ENCODE data around the gene GIGYF2.
"Not testable (repeated sequence)": the region's sequence is repeated elsewhere in the genome, so short reads cannot be mapped to it uniquely, and the experiment has no call there.

Gene GIGYF2

DNA sequence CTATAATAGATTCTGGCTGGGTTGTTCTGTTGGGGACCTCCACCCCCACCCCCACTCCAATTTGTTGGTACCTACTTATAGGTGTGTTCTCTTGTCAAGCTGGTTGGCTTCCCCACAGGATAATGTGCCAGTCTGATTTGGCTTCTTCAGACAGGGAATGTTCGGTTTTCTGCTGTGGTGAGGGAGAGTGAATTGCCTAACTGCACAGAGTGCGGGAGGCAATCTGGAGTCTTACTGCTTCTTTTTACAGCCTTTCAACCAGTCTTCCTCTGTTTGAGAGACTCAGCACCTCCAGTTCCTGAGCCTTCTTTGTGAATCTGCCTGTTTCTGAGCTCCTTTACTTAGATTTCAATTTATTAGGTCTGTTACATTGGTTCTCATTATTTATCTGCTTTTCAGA is 145.6 kb downstream of the GIGYF2 start:
- no peak for DNase-seq (ENCODE audit: low read depth)
- TF ChIP-seq, protein P1, sequence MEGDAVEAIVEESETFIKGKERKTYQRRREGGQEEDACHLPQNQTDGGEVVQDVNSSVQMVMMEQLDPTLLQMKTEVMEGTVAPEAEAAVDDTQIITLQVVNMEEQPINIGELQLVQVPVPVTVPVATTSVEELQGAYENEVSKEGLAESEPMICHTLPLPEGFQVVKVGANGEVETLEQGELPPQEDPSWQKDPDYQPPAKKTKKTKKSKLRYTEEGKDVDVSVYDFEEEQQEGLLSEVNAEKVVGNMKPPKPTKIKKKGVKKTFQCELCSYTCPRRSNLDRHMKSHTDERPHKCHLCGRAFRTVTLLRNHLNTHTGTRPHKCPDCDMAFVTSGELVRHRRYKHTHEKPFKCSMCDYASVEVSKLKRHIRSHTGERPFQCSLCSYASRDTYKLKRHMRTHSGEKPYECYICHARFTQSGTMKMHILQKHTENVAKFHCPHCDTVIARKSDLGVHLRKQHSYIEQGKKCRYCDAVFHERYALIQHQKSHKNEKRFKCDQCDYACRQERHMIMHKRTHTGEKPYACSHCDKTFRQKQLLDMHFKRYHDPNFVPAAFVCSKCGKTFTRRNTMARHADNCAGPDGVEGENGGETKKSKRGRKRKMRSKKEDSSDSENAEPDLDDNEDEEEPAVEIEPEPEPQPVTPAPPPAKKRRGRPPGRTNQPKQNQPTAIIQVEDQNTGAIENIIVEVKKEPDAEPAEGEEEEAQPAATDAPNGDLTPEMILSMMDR (conservative IDR thresholded peaks at IDR 0.05; ENCODE audit: low read depth, low read length), result no peak
- H3K4me3 ChIP-seq (ENCODE audit: low read length), result no peak overlapping the region

GRCh38 chr2:232843834-232844233 is 146.7 kb downstream of the GIGYF2 start:
- DNase-seq (ENCODE audit: low read depth), result no peak
- TF ChIP-seq, protein P1 (conservative IDR thresholded peaks at IDR 0.05; ENCODE audit: low read depth, low read length), result peak; percentile 34
- H3K4me3 ChIP-seq (ENCODE audit: low read length), result no peak overlapping the region

GRCh38 chr2:232846055-232846454 is 148.9 kb downstream of the GIGYF2 start:
- TF ChIP-seq, protein P1 (conservative IDR thresholded peaks at IDR 0.05; ENCODE audit: low read depth, low read length), result no peak
- DNase-seq (ENCODE audit: low read depth), result no peak
- no peak overlapping the region for H3K4me3 ChIP-seq (ENCODE audit: low read length)

DNA sequence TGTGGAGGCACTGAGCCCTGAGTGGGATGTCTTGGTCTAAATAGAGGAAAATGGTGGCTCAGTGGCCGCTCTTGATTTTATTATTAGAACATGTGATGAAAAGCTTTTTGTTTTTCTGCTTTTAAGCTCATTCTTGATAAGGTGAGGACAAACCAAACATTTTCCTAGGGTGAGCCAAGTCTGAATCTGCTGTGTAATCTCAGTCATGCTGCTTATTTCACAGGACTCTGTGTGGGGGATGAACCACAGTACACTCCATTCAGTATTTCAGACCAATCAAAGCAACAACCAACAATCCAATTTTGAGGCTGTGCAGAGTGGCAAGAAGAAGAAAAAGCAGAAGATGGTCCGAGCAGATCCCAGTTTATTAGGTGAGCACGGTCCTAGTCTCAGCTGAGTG is 152.9 kb downstream of the GIGYF2 start:
- no peak overlapping the region for H3K4me3 ChIP-seq (ENCODE audit: low read length)
- TF ChIP-seq, protein P1 (conservative IDR thresholded peaks at IDR 0.05; ENCODE audit: low read depth, low read length), result no peak
- peak; percentile 46 for DNase-seq (ENCODE audit: low read depth)

GRCh38 chr2:232852081-232852480 is 154.9 kb downstream of the GIGYF2 start:
- H3K4me3 ChIP-seq (ENCODE audit: low read length); DNase-seq (ENCODE audit: low read depth): not testable (repeated sequence)

DNA sequence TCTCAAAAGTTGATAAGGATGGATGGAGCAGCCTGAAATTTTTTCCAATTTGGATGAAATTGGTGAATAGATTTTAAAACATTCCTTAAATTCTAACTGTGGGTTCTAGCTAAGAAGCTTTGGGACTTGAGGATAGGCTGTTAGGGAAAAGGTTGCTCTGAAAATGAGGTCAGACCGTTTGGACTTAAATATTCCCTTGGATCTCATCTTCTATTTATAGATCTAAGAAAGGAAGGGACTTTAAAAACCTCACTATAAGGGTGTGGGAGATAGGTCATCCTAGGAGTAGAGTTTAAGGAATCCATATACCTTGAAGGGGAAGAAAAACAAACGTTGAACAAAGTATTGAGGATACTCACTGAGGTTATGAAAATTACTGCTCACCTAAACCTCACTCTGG is 155.5 kb downstream of the GIGYF2 start:
- H3K4me3 ChIP-seq (ENCODE audit: low read length), result no peak overlapping the region
- no peak for DNase-seq (ENCODE audit: low read depth)
- TF ChIP-seq, protein P1 (conservative IDR thresholded peaks at IDR 0.05; ENCODE audit: low read depth, low read length), result no peak

DNA sequence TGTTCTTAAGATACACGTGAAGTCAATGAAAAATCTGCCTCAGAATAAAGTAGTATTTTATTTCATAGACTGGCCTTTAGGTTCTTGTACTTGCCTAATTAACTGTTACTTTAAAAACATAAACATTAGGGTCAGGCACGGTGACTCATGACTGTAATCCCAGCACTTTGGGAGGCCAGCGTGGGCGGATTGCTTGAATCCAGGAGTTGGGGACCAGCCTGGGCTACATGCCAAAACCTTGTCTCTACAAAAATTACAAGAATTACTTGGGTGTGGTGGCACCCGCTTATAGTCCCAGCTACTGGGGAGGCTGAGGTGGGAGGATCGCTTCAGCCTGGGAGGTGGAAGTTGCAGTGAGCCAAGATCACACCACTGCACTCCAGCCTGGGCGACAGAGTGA is 157.0 kb downstream of the GIGYF2 start:
- peak; percentile 93 for DNase-seq (ENCODE audit: low read depth)
- H3K4me3 ChIP-seq (ENCODE audit: low read length), result no peak overlapping the region

More for the DNA sequence above, 157.0 kb downstream of the GIGYF2 start:
- TF ChIP-seq, protein P1 (conservative IDR thresholded peaks at IDR 0.05; ENCODE audit: low read depth, low read length), result no peak
